Subcutaneous abdominal adipose tissue (tissue), 5 donors: Measurements from ENCODE around the gene RIMBP3C.
A peak's percentile ranks its signal among the peaks of the same experiment; 100 is the strongest.
"Not testable (repeated sequence)": the region's sequence is repeated elsewhere in the genome, so short reads cannot be mapped to it uniquely, and the experiment has no call there.

Experiments
- H3K27ac ChIP-seq: one replicate; pipeline ENCODE4 v1.7.0; 2013; ENCODE audit warnings: low read depth, mild to moderate bottlenecking, inconsistent platforms, low read length, moderate library complexity
- H3K27me3 ChIP-seq, 5 donors: one replicate each; pipeline ENCODE4 v1.7.0; 2013; ENCODE audit warnings: low read length in 5 of 5, inconsistent platforms in 1 of 5; ENCODE audit not compliant: control insufficient read depth in 5 of 5, insufficient read depth in 4 of 5
- H3K36me3 ChIP-seq, 5 donors: one replicate each; pipeline ENCODE4 v1.7.0; 2013; ENCODE audit warnings: low read length in 5 of 5; ENCODE audit not compliant: control insufficient read depth in 5 of 5, insufficient read depth in 5 of 5
- H3K4me1 ChIP-seq, 5 donors: one replicate each; pipeline ENCODE4 v1.7.0; 2013; ENCODE audit warnings: low read length in 5 of 5, mild to moderate bottlenecking in 3 of 5, moderate library complexity in 1 of 5; ENCODE audit not compliant: control insufficient read depth in 5 of 5, insufficient read depth in 5 of 5
- H3K4me3 ChIP-seq, 5 donors: one replicate each; pipeline ENCODE4 v1.7.0; 2013; ENCODE audit warnings: low read length in 5 of 5, low read depth in 1 of 5
- H3K9ac ChIP-seq, 5 donors: one replicate each; pipeline ENCODE4 v1.7.0; 2013; ENCODE audit warnings: low read length in 5 of 5, mild to moderate bottlenecking in 4 of 5, moderate library complexity in 3 of 5
- H3K9me3 ChIP-seq, 5 donors: one replicate each; pipeline ENCODE4 v1.7.0; 2013; ENCODE audit warnings: low read length in 5 of 5; ENCODE audit not compliant: control insufficient read depth in 5 of 5
- donor health status: healthy.
- donor health status: healthy.
- donor health status: healthy.
- donor health status: healthy.
- donor health status: healthy.

RIMBP3C gene

GRCh38 chr22:21551361-21551760 is at the start of gene RIMBP3C:
TSS of gene RIMBP3C (minus strand) at chr22:21551461. CDS start at chr22:21550976, 485 bp downstream.
- H3K4me1 ChIP-seq, H3K9me3 ChIP-seq, H3K9ac ChIP-seq, H3K27me3 ChIP-seq, H3K4me3 ChIP-seq, H3K36me3 ChIP-seq, H3K27ac ChIP-seq: not testable (repeated sequence)

- Histone ChIP-seq H3K9me3 (no peaks in the 10 kb centered on the region), H3K27me3 (no peaks in the 10 kb centered on the region), H3K27ac (no peak overlapping the region), H3K4me3 (no peak overlapping the region), H3K4me1 (peaks cover 0 to 22% (median 18%) of the 10 kb centered on the region in 5 donors), H3K9ac (no peak overlapping the region), H3K36me3 (peaks cover 1 to 23% (median 16%) of the 10 kb centered on the region in 5 donors)
These were observed 48.0 kb upstream of the RIMBP3C start for GRCh38 chr22:21599053-21599893.

GRCh38 chr22:21598302-21598701 is 47.0 kb upstream of the RIMBP3C start:
- no peak overlapping the region for H3K27ac ChIP-seq

GRCh38 chr22:21596356-21597135 is 45.3 kb upstream of the RIMBP3C start:
- peaks cover 3 to 44% (median 33%) of the 10 kb centered on the region in 5 donors for H3K36me3 ChIP-seq
- not testable (repeated sequence) for H3K4me3 ChIP-seq, H3K27ac ChIP-seq, H3K9me3 ChIP-seq, H3K27me3 ChIP-seq, H3K9ac ChIP-seq
- peaks cover 0 to 37% (median 31%) of the 10 kb centered on the region in 5 donors for H3K4me1 ChIP-seq

More at GRCh38 chr22:21598302-21598701, 47.0 kb upstream of the RIMBP3C start:
- Histone ChIP-seq H3K4me3 (no peak overlapping the region), H3K36me3 (peaks cover 3 to 33% (median 25%) of the 10 kb centered on the region in 5 donors), H3K9me3 (no peaks in the 10 kb centered on the region), H3K9ac (no peak overlapping the region), H3K27me3 (no peaks in the 10 kb centered on the region), H3K4me1 (peaks cover 0 to 32% (median 24%) of the 10 kb centered on the region in 5 donors)

DNA sequence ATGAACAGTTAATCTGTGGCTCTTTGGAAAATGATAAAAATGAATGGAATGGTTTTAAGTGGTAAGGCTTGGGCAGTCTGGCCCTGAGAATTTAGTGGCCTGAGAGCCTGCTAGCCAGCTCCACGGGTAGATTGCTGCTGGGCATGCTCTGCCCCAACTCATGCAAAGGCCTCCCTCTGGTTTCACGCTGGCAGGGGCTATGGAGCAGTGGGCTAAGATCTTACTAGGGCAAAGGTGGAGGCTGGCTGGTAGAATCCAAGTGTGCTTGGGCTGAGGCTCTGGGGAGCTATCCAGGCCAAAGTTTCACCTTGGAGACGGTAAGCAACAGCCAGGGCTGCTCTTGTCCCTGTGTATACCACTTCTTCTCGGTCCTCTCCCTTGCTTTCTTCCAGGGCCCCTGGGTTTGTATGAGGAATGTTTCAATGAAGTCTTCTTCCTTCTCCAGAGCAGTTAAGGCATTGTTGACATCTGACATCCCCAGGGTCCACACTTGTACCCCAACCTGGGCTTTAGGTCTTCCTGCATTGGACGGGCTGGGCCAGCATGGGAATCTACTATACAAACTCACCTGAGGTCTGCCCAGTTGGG is 43.7 kb upstream of the RIMBP3C start:
- H3K4me1 ChIP-seq: peaks cover 2 to 51% (median 42%) of the 10 kb centered on the region in 5 donors
- H3K9me3 ChIP-seq: no peaks in the 10 kb centered on the region
- H3K27me3 ChIP-seq: no peaks in the 10 kb centered on the region
- H3K36me3 ChIP-seq: peaks cover 3 to 44% (median 33%) of the 10 kb centered on the region in 5 donors
- no peak overlapping the region for H3K4me3 ChIP-seq
- no peak overlapping the region for H3K9ac ChIP-seq
- peak overlapping the region; percentile 37 for H3K27ac ChIP-seq

GRCh38 chr22:21593406-21594232 is 42.4 kb upstream of the RIMBP3C start:
- Histone ChIP-seq H3K9me3 (no peaks in the 10 kb centered on the region), H3K27me3 (no peaks in the 10 kb centered on the region), H3K27ac (no peak overlapping the region), H3K9ac (no peak overlapping the region), H3K4me1 (peaks cover 2 to 54% (median 47%) of the 10 kb centered on the region in 5 donors), H3K4me3 (no peak overlapping the region), H3K36me3 (peaks cover 3 to 44% (median 33%) of the 10 kb centered on the region in 5 donors)

DNA sequence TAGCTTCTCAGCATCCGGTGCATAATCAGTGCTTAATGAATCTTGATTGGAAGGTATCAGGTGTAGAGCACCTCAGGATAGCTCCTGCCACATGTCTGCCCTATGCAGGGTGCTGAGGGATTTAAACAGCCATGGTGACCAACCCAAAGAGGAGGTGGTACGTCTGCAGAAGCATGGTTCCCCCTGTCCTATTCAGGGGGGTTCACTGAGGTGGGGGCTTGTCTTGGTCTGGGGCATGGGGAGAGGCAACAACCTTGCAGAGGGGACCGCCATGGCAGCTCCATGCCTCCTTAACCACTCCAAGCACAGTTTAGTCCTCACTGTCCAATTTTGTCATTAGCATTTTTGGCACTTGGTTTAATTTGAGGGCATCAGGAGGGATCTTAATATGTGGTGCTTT is 41.2 kb upstream of the RIMBP3C start:
- no peaks in the 10 kb centered on the region for H3K9me3 ChIP-seq
- H3K4me3 ChIP-seq: no peak overlapping the region
- no peaks in the 10 kb centered on the region for H3K27me3 ChIP-seq
- peaks cover 2 to 63% (median 52%) of the 10 kb centered on the region in 5 donors for H3K4me1 ChIP-seq
- H3K27ac ChIP-seq: no peak overlapping the region
- no peak overlapping the region for H3K9ac ChIP-seq
- H3K36me3 ChIP-seq: peaks cover 3 to 44% (median 33%) of the 10 kb centered on the region in 5 donors

- H3K4me1 ChIP-seq: peaks cover 2 to 64% (median 53%) of the 10 kb centered on the region in 5 donors
- no peaks in the 10 kb centered on the region for H3K27me3 ChIP-seq
- peaks cover 3 to 41% (median 33%) of the 10 kb centered on the region in 5 donors for H3K36me3 ChIP-seq
- no peaks in the 10 kb centered on the region for H3K9me3 ChIP-seq
- no peak overlapping the region for H3K27ac ChIP-seq
- H3K4me3 ChIP-seq: no peak overlapping the region
- H3K9ac ChIP-seq: no peak overlapping the region
These were observed 40.4 kb upstream of the RIMBP3C start for GRCh38 chr22:21591695-21592094.

DNA sequence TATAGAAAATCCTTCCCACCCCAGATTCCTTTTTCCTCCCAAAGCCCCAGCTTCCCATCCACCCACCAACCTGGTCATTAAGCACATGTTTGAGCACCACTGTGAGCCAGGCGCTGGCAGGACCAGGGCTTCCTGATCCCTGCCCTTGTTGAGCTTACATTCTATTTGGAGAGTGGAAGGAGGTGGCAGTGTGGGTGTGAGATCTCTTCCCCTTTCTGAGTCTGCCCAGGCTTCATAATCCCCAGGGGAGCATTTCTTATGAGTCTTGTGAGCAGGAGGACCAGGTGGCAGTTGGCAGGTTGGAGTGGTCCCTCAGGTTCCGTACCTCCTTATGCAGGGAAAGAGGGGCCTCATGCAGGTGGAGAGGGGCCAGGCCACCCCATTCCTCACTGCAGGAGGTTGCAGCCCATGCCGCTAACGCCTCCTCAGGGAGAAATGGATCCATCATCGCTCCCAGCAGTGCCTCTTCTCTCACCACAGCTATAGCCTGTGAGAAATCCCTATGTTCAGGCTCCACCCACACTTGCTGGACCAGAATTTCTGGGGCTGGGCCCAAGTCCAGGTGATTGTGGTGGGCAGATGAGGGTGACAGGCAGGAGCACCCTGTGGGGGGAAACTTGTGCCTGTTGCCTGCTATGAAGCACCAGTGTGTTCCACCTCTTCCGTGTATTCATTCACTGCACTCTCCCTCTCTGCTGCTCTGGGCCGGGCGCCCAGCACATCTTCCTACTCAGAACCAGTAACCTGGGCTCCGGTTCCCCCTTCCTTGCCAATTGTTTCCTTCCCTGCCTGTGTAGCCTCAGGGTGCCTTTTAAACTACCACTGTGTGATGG is 39.8 kb upstream of the RIMBP3C start:
- Histone ChIP-seq H3K36me3 (peaks cover 3 to 38% (median 31%) of the 10 kb centered on the region in 5 donors), H3K27ac (no peak overlapping the region), H3K9ac (no peak overlapping the region), H3K27me3 (no peaks in the 10 kb centered on the region), H3K4me3 (no peak overlapping the region), H3K9me3 (no peaks in the 10 kb centered on the region), H3K4me1 (peaks cover 2 to 64% (median 53%) of the 10 kb centered on the region in 5 donors)
